ENCODE data around the gene HOXA1.

DNA sequence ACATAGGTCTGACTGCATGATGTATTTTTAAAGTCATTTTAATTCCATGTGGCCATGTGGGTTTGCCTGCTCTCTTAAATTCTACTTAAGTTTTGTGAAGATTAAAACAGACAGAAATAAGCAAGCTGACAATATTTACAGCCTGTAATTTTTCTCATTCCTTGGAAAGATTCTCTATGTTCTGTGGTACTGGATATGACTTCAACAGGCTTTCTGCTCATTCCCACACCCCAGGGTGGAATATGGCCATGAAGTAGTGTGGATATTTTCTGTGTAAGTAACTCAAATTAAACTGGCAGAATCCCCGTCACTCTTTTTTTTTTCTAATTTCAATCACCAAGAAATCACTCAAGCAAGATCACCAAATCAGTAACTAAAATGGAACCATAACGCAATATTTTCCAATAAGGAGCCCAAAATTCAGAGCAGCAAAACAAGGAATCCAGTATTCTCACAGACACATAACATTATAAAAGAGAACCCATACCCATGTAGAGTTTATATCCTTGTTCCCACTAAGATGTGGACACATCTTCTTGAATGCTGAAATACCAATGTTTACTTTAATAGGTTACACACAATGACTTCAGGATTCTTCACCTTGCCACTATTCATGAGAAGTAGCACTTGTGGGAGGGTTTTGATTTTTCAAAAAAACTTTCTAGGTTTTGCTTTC lies 42.0 kb upstream of the HOXA1 start:
- TF ChIP-seq POLR2A (IDR thresholded peaks at IDR 0.05; ENCODE audit: low read length) = no peak
- TF ChIP-seq, protein P1, sequence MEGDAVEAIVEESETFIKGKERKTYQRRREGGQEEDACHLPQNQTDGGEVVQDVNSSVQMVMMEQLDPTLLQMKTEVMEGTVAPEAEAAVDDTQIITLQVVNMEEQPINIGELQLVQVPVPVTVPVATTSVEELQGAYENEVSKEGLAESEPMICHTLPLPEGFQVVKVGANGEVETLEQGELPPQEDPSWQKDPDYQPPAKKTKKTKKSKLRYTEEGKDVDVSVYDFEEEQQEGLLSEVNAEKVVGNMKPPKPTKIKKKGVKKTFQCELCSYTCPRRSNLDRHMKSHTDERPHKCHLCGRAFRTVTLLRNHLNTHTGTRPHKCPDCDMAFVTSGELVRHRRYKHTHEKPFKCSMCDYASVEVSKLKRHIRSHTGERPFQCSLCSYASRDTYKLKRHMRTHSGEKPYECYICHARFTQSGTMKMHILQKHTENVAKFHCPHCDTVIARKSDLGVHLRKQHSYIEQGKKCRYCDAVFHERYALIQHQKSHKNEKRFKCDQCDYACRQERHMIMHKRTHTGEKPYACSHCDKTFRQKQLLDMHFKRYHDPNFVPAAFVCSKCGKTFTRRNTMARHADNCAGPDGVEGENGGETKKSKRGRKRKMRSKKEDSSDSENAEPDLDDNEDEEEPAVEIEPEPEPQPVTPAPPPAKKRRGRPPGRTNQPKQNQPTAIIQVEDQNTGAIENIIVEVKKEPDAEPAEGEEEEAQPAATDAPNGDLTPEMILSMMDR (IDR thresholded peaks at IDR 0.05) = no peak
- TF ChIP-seq ESRRA (IDR thresholded peaks at IDR 0.05; ENCODE audit: borderline replicate concordance, low read length) = no peak
- TF ChIP-seq, protein P2, sequence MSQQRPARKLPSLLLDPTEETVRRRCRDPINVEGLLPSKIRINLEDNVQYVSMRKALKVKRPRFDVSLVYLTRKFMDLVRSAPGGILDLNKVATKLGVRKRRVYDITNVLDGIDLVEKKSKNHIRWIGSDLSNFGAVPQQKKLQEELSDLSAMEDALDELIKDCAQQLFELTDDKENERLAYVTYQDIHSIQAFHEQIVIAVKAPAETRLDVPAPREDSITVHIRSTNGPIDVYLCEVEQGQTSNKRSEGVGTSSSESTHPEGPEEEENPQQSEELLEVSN (IDR thresholded peaks at IDR 0.05; ENCODE audit: borderline replicate concordance, low read depth) = no peak
- TF ChIP-seq RNF2 (IDR thresholded peaks at IDR 0.05; ENCODE audit: borderline replicate concordance, low read depth) = no peak
